Measurements from ENCODE around the gene KRT77.

The KRT77 gene

GRCh38 chr12:52694151-52694550 lies 9.2 kb downstream of the KRT77 start:
- FAIRE-seq (no peak), DNase-seq (ENCODE audit: insufficient read length, low spot score) (no peak)

- no peak for FAIRE-seq
- DNase-seq (ENCODE audit: insufficient read length, low spot score), result no peak
Measured at GRCh38 chr12:52693261-52693660, 10.1 kb downstream of the KRT77 start.

DNA sequence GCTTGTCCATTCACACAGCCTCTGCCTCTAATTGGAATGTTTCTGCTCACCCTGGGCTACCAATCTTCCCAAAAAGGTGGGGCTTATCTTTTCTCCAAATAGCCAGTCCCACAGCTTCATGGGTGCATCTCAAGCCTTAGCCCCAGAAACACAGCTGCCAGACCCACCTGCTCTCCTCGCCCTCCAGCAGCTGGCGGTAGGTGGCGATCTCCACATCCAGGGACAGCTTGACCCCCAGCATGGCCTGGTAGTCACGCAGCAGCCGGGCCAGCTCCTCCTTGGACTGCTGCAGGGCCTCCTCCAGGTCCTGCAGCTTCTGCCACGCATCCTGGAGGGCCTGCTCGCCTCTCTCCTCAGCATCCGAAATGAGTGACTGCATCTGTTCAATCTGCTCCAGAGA lies 11.1 kb downstream of the KRT77 start:
- FAIRE-seq, result no peak

DNA sequence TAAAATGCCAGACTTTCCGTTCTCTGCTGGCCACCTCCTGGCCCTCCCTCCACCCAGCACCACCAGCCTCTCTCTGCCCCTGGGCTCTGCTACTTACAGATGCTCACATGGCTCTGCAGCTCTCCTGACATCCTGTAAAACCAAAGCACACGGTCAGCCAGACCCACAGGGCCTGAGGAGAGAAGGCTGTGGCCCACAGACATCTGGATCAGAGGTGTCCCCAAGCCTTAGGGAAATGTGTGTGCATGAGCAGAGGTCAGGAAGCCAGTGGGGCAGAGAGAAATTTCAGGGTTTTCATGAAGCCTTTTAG lies 11.5 kb downstream of the KRT77 start:
- DNase-seq (ENCODE audit: insufficient read length, low spot score) (no peak), FAIRE-seq (no peak)

More for the DNA sequence above, 11.1 kb downstream of the KRT77 start:
- DNase-seq (ENCODE audit: insufficient read length, low spot score), result no peak

- DNase-seq (ENCODE audit: insufficient read length, low spot score) (no peak), FAIRE-seq (no peak)
Measured at GRCh38 chr12:52691076-52691840, 12.1 kb downstream of the KRT77 start.

- no peak for FAIRE-seq
- no peak for DNase-seq (ENCODE audit: insufficient read length, low spot score)
Measured at GRCh38 chr12:52690351-52691075, 12.8 kb downstream of the KRT77 start.

DNA sequence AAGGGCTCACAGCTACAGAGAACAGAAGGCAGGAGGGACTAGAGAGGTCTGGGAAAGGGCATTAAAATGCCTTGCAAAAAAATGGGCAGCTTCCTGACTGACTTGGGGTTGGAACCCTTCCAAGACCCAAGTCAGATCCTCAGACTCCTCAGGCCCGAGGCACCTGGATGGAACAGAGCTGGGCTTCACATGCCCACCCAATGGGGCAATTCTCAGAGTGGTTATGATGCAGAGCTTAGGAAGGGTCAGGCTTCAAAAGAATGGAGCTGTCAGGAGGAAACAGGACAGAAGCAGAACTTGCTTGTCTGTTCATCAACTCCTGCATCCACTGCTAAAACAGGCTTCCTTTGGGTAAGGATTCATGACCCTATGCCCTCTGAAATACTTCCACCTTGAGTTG lies 13.4 kb downstream of the KRT77 start:
- DNase-seq (ENCODE audit: insufficient read length, low spot score) (no peak), FAIRE-seq (no peak)

- DNase-seq (ENCODE audit: insufficient read length, low spot score), result no peak
- no peak for FAIRE-seq
Measured at GRCh38 chr12:52689239-52689638, 14.1 kb downstream of the KRT77 start.

DNA sequence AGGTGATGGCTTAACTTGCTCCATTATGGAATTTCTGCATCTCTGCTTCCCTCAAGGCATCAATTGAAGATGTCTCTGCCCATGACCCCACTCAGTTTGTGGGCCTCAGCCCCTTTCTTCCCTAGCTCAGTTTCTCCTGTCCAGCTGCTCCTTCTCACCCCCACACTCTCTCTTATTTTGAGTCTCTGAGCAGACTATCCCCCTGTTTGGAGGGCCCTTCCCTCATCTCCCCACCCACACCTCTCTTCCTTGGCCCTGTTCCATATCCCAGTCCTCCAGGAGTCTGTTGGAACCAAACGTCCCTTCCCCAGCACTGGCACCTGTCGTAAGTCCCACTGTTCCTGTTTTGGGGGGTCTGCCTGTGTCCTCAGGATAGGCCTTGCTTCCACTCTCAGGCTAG lies 14.8 kb downstream of the KRT77 start:
- no peak for DNase-seq (ENCODE audit: insufficient read length, low spot score)
- no peak for FAIRE-seq

DNA sequence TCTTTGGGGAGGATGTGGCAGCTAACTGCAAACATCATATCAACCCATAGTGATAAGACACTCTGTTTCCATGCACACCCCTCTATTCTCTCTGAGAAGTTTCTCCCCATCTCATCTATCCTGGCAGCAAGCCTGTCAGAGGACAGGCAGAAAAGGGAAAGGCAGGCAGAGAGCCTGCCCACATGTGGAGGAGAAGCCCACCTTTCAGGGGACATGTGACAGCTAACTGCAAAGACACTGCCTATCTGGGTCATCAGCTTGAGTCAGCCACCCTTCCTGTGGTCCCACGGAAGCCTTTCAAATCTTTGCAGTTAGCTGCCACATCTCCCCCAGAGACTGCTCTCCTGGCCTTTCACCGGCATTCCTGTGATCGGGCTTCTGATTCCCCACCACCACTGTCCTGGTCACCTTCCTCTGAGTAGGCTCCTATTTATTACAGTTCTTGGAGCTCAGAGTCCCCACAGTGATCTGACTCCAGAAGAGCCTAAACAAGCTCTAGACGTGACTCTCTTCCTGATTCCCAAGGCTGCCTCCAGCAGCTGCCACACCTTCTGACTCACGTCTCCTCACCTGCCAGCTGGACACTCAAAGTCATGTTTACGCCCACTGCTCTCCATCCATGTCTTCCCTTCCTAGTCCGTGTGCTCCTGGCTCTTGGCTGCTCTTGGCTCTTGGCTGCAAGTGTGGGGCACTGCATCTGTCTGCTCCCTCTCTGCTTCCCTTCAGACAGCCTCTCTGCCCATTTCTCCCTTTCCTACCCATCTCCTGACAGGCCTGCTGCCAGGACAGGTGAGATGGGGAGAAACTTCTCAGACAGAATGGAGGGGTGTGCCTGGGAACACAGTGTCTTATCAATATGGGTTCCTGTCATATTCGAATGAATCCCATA lies 15.6 kb downstream of the KRT77 start:
- DNase-seq (ENCODE audit: insufficient read length, low spot score) (no peak), FAIRE-seq (no peak)

GRCh38 chr12:52686756-52687487 lies 16.4 kb downstream of the KRT77 start:
- DNase-seq (ENCODE audit: insufficient read length, low spot score) (no peak), FAIRE-seq (no peak)

DNA sequence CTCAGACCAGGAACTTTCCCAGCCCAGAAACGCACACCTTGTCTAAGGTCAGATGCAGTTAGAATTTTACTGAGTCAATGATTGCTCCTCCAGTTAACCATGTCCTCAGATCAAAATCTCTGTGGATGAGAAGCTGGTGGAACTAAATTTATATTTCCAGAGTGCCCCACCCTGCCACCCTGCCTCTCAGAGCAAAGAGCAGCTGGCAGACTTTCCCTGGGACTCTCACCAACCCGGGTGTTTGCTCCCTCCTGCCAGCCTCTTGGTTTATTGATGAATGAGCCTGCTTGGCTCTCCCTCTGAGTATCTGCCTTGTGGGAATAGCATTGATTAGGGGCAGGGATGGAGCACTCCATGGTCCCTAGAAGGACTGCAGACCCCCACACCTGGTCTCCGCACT lies 17.3 kb downstream of the KRT77 start:
- DNase-seq (ENCODE audit: insufficient read length, low spot score), result no peak
- no peak for FAIRE-seq

GRCh38 chr12:52685406-52685890 lies 17.9 kb downstream of the KRT77 start:
- FAIRE-seq (no peak), DNase-seq (ENCODE audit: insufficient read length, low spot score) (no peak)

GRCh38 chr12:52684431-52684830 lies 18.9 kb downstream of the KRT77 start:
- DNase-seq (ENCODE audit: insufficient read length, low spot score) (no peak), FAIRE-seq (no peak)

DNA sequence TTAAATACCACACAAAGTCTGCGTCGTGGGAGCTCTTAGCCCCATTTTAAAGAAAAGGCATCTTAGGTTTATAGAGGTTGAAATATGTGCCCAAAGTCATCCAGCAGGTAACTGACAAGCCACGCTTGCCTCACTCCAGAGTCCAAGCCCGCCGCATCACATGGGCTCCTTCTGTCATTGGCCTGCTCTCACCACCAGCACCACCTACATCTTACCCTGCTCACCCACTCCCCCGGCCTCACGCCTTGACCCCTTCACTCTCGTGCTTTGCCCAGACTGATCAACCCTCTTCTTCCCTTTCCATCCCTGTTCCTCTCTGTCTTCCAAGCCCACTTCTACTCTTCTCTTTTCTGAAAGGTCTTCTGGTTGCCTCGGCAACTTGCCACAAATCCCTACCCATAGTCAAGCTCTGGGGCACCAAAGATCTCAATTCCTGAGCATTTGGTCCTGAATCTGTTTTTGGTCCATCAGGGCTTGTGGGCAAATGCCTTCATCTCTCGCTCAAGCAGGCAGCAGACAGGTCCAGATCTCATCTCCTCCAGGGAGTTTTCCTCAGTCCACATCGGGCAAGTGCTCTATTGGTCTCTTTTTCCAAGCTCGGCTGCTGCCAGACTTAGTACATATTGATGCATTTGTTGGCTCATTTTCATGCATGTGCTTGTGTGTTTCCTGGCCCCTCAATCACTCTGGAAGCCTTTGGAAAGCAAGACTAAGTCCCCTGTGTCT lies 19.6 kb downstream of the KRT77 start:
- FAIRE-seq, result no peak
- DNase-seq (ENCODE audit: insufficient read length, low spot score), result no peak

GRCh38 chr12:52682938-52683574 lies 20.3 kb downstream of the KRT77 start:
- FAIRE-seq, result no peak
- no peak for DNase-seq (ENCODE audit: insufficient read length, low spot score)

DNA sequence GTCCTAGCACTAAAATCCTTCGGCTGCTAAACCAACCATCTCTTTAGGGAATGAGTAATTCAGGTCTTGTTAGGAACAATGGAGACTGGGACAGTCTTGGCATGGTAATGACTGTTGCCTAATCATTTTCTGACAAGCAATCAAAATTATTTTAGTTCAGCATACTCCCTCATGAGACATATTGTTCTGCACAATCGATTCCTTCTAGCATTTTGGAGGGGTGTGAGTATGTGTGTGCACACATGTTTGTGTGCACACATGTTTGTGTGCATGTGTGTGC lies 21.0 kb downstream of the KRT77 start:
- DNase-seq (ENCODE audit: insufficient read length, low spot score), result no peak
- FAIRE-seq, result no peak

DNA sequence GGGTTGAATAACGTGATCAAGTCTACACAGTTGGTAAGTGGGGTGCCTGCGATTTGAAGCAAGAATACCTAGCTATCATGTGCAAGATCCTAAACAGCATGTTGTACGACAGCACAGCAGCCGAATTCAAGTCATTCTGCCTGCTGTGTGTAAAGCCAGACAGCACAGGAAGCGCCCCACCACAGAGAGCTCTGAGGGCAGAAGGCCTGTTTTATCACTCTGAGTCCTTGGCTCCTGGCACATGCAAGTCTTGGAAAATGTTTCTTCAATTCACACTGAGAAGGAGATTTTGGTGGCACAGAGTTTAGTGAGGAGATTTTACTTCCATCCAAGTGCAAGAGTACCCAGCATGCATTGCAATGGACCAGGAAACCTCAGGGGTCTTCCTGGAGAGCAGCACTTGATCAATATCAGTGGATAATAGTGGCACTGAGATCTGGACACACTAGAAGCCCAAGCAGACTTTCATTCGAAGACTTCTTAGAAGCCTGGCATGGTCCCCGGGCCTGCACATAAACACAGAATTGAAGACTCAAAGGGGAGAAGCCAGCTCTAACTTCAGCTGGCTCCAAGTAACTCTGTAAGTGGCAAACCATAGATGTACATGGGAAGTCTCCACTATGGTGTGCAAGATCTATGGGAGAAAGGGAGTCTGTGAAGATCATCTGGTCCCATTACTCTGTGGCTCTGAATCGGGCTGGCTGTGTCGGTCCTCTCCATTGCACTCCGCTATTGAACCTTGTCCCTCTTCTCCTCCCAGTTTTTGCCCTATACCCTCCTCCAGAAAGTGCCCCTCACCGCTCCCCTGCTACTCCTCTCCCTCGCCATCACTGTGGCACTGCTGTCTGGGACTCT lies 21.6 kb downstream of the KRT77 start:
- DNase-seq (ENCODE audit: insufficient read length, low spot score) (no peak), FAIRE-seq (no peak)

- DNase-seq (ENCODE audit: insufficient read length, low spot score) (no peak), FAIRE-seq (no peak)
Measured at GRCh38 chr12:52680363-52680762, 23.0 kb downstream of the KRT77 start, which contains the start of gene KRT1. Gene KRT1 (minus strand): TSS chr12:52680407. CDS start chr12:52680348, 59 bp downstream.
